PC-3 (cell line): Measurements from ENCODE around the gene TRIM65.

Experiments
- EZH2phosphoT487 ChIP-seq: fragments of 300-600 bp; sonication (generic); IDR thresholded peaks from 2 replicates; pipeline ENCODE4 v1.6.1; 2018; ENCODE audit warnings: mild to moderate bottlenecking, antibody characterized with exemption, low read length, borderline replicate concordance
- TF ChIP-seq, protein P1 (sequence below): fragments of 300-600 bp; sonication (generic); conservative IDR thresholded peaks from 2 replicates; pipeline ENCODE4 v1.5.1; 2017; ENCODE audit warnings: antibody characterized with exemption, low read depth, mild to moderate bottlenecking, low read length

- TF ChIP-seq, protein P1, sequence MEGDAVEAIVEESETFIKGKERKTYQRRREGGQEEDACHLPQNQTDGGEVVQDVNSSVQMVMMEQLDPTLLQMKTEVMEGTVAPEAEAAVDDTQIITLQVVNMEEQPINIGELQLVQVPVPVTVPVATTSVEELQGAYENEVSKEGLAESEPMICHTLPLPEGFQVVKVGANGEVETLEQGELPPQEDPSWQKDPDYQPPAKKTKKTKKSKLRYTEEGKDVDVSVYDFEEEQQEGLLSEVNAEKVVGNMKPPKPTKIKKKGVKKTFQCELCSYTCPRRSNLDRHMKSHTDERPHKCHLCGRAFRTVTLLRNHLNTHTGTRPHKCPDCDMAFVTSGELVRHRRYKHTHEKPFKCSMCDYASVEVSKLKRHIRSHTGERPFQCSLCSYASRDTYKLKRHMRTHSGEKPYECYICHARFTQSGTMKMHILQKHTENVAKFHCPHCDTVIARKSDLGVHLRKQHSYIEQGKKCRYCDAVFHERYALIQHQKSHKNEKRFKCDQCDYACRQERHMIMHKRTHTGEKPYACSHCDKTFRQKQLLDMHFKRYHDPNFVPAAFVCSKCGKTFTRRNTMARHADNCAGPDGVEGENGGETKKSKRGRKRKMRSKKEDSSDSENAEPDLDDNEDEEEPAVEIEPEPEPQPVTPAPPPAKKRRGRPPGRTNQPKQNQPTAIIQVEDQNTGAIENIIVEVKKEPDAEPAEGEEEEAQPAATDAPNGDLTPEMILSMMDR: no peak
- no peak for TF ChIP-seq EZH2phosphoT487
Measured at GRCh38 chr17:75849279-75849646, 47.5 kb downstream of the TRIM65 start.
